Stimulated activated CD8-positive, alpha-beta memory T cell treated with anti-CD3 and anti-CD28 coated beads, Interleukin-12 subunit alpha, Interleukin-12 subunit beta, amount 100 ng/mL, for 1 hour (primary cell): ENCODE results near the gene GDPD3.
"Not testable (repeated sequence)": the region's sequence is repeated elsewhere in the genome, so short reads cannot be mapped to it uniquely, and the experiment has no call there.

Experiments used
- DNase-seq: peaks from one replicate; pipeline ENCODE4 v3.0.0-alpha.2; 2020; ENCODE audit warnings: low read depth

GDPD3 gene, protein sequence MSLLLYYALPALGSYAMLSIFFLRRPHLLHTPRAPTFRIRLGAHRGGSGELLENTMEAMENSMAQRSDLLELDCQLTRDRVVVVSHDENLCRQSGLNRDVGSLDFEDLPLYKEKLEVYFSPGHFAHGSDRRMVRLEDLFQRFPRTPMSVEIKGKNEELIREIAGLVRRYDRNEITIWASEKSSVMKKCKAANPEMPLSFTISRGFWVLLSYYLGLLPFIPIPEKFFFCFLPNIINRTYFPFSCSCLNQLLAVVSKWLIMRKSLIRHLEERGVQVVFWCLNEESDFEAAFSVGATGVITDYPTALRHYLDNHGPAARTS

DNA sequence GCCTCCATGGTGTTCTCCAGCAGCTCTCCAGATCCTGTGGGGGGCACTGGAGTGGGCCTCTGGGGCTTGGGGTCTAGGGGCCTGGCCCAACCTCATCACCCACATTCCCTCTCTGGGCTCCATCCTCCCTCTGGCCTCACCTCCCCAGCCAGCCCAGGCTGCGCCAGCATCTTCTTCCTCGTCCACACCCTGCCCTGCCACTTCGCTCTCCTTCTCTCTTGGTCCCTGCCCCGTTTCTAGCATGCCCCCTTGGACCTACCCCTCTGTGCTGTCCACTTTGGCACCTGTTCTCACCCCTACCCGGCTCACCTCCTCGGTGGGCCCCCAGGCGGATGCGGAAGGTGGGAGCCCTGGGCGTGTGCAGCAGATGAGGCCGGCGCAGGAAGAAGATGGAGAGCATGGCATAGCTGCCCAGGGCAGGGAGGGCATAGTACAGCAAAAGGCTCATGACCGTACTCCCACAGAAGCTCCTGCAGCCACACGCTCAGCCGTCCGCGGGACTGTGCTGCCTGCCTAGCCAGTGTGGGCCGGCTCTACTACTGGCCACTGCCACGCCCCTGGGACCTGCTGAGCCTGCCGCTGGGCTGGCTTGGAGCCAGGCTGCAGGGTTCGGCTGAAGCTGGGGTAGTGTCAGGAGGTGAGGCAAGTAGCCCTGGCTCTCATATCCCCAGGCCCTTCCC, at the start of gene GDPD3:
GDPD3 (minus strand) TSS at position 507 of the 680 bp plus-strand sequence; CDS start at position 448, 59 bp downstream.
- no peak for DNase-seq

GRCh38 chr16:30157214-30157613, 43.9 kb upstream of the GDPD3 start:
- no peak for DNase-seq

DNA sequence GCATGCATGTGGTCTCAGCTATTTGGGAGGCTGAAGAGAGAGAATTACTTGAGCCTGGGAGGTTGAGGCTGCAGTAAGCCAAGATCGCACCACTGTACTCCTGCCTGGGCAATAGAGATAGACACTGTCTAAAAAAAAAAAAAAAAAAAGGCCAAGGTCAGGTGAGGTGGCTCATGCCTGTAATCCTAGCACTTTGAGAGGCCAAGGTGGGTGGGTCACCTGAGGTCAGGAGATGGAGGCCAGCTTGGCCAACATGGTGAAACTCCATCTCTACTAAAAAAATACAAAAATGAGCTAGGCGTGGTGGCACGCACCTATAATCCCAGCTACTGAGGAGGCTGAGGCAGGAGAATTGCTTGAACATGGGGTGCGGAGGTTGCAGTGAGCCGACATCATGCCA, 41.9 kb upstream of the GDPD3 start:
- DNase-seq, result no peak

- DNase-seq, result no peak
Observed at GRCh38 chr16:30152517-30152916, 39.2 kb upstream of the GDPD3 start.

GRCh38 chr16:30151091-30151490, 37.8 kb upstream of the GDPD3 start:
- DNase-seq, result no peak

- no peak for DNase-seq
Observed at GRCh38 chr16:30149250-30149930, 36.1 kb upstream of the GDPD3 start.

DNA sequence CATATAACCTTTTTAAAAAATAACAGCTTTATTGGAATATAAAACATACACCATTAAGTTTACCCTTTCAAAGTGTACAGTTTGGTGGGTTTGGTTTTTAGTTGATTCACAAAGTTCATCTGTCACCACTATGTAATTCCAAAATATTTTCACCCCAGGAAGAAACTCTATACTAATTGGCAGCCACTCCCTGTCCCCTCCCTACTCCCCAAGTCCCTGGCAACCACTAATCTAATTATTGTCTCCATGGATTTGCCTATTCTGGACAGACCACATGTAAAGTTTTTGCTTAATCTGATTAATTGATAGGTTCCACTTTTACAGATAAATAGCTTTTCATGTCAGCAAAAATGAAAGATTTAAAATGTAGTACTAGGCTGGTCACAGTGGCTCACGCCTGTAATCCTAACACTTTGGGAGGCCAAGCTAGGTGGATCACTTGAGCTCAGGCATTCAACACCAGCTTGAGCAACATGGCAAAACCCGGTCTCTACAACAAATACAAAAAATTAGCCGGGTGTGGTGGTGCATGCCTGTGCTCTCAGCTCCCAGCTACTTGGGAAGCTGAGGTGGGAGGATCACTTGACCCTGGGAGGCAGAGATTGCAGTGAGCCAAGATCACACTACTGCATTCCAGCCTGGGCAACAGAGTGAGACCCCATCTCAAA, 34.6 kb upstream of the GDPD3 start:
- DNase-seq, result no peak

GRCh38 chr16:30145657-30146056, 32.3 kb upstream of the GDPD3 start:
- no peak for DNase-seq

- no peak for DNase-seq
Observed at GRCh38 chr16:30144917-30145316, 31.6 kb upstream of the GDPD3 start.

- no peak for DNase-seq
Observed at GRCh38 chr16:30144017-30144416, 30.7 kb upstream of the GDPD3 start.

GRCh38 chr16:30143347-30143702, 30.0 kb upstream of the GDPD3 start:
- DNase-seq, result no peak

DNA sequence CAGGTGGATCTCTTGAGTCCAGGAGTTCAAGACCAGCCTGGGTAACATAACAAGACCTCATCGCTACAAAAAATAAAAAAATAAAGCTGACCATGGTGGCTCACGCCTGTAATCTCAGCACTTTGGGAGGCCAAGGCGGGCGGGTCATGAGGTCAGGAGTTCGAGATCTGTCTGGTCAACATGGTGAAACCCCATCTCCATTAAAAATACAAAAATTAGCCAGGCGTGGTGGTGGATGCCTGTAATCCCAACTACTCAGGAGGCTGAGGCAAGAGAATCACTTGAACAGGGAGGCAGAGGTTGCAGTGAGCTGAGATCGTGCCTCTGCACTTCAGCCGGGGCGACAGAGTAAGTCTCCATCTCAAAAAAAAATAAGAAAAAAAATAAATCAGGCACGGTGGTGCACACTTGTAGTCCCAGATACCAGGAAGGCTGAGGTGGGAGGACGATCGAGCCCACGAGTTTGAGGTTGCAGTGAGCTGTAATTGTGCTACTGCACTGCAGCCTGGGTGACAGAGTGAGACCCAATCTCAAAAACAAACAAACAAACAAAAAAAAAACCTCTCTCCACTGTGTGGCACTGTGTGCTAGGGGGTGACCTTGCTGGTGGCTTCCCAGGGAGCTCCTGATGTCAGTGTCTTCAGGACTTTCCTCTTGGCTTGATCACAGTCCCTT, 29.5 kb upstream of the GDPD3 start:
- DNase-seq, result no peak

DNA sequence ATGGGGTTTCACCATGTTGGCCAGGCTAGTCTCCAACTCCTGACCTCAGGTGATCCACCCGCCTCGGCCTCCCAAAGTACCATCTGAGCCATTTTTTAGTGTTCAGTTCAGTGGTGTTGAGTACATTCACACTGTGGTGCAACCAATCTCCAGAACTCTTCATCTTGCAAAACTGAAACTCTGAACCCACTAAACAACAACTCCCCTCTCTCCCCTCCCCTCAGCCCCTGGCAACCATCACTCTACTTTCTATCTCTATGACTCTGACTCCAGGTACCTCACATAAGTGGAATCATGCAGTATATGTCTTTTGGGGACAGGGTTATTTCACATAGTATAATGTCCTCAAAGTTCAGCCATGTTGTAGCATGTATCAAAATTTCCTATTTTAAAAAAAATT, 28.4 kb upstream of the GDPD3 start:
- no peak for DNase-seq

GRCh38 chr16:30139583-30140481, 26.5 kb upstream of the GDPD3 start:
- DNase-seq, result no peak

GRCh38 chr16:30137897-30138296, 24.6 kb upstream of the GDPD3 start:
- no peak for DNase-seq

GRCh38 chr16:30136971-30137605, 23.8 kb upstream of the GDPD3 start:
- DNase-seq, result no peak

GRCh38 chr16:30132591-30132990, 19.3 kb upstream of the GDPD3 start:
- no peak for DNase-seq

GRCh38 chr16:30131869-30132475, 18.6 kb upstream of the GDPD3 start:
- no peak for DNase-seq

DNA sequence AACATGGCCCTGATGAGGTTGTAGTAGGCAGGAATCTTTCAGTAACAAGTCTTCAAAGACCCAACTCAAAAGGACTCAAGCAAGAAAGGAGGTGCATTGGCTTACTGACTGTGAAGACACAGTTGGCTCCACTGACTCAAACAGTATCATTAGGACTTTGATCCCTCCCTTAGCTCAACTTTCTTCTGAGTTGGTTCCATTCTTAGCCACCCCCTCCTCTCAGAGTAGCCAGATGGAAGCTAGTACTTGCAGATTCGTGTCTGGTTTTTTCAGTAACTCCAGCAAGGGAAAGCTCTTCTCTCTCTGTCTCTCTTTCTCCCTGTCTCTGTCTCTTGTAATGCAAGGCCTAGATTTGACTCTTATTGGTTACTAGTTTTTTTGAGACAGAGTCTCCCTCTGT, 14.7 kb upstream of the GDPD3 start:
- no peak for DNase-seq

DNA sequence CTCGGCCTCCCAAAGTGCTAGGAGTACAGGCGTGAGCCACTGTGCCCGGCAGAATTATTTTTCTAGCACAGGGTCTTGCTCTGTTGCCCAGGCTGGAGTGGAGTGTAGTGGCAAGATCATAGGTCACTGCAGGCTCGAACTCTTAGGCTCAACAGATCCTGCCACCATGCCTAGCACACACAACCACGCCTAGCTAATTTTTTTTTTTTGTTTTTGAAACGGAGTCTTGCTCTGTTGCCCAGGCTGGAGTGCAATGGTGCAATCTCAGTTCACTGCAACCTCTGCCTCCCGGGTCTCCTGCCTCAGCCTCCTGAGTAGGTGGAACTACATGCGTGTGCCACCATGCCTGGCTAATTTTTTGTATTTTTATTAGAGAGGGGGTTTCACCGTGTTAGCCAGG, 12.4 kb upstream of the GDPD3 start:
- DNase-seq, result not testable (repeated sequence)
